Kidney (tissue), 14 donors: ENCODE data around the gene COL5A3. TPM values are rescaled to one million over a fixed set of nuclear protein-coding genes. Genes with fewer than 3 reads are reported as not detected.

Experiments
- DNase-seq, 5 donors: peaks; one replicate each; pipeline ENCODE4 v3.0.0-alpha.2; 2013 to 2020
- FAIRE-seq: peaks from 2 replicates; lab custom pipeline; 2012; peaks lifted over from hg19 to GRCh38; lab: Jason Lieb, UNC
- H3K27ac ChIP-seq, 2 donors: one replicate each; pipeline ENCODE4 v1.7.0; 2013; ENCODE audit warnings: low read depth in 2 of 2, low read length in 2 of 2, inconsistent platforms in 1 of 2
- H3K27me3 ChIP-seq: one replicate; pipeline ENCODE4 v1.7.1; 2013; ENCODE audit warnings: low read length, inconsistent platforms; ENCODE audit not compliant: control insufficient read depth, insufficient read depth
- H3K36me3 ChIP-seq, 3 donors: one replicate each; pipeline versions ENCODE4 v1.7.0 to v1.7.1; 2013; ENCODE audit warnings: low read length in 3 of 3, control low read depth in 1 of 3, inconsistent platforms in 1 of 3; ENCODE audit not compliant: insufficient read depth in 3 of 3, control insufficient read depth in 2 of 3
- H3K4me1 ChIP-seq, 3 donors: one replicate each; pipeline versions ENCODE4 v1.7.0 to v1.7.1; 2013; ENCODE audit warnings: low read length in 3 of 3, inconsistent platforms in 1 of 3, low read depth in 1 of 3; ENCODE audit not compliant: control insufficient read depth in 2 of 3, insufficient read depth in 2 of 3
- H3K4me3 ChIP-seq, 3 donors: one replicate each; pipeline versions ENCODE4 v1.7.0 to v1.8.1; 2013; ENCODE audit warnings: low read length in 3 of 3, control low read depth in 1 of 3, inconsistent platforms in 1 of 3
- H3K9ac ChIP-seq, 3 donors: one replicate each; pipeline versions ENCODE4 v1.7.0 to v1.7.1; 2013; ENCODE audit warnings: low read length in 3 of 3, control low read depth in 1 of 3, inconsistent platforms in 1 of 3
- H3K9me3 ChIP-seq, 3 donors: one replicate each; pipeline versions ENCODE4 v1.7.0 to v1.7.1; 2013; ENCODE audit warnings: low read length in 3 of 3, control low read depth in 1 of 3, inconsistent platforms in 1 of 3; ENCODE audit not compliant: control insufficient read depth in 2 of 3, insufficient read depth in 1 of 3
- CTCF ChIP-seq: IDR thresholded peaks from 3 replicates; pipeline ENCODE4 v1.5.1; 2012; ENCODE audit warnings: mild to moderate bottlenecking, moderate library complexity, borderline replicate concordance; ENCODE audit not compliant: insufficient read depth; ENCODE audit errors: extremely low read depth
- intact Hi-C: fragments of 100-400 bp; cut with DNase I; formaldehyde crosslinking; loops from one replicate; pipeline ENCODE4 v1.11.1; 2022
- polyA plus RNA-seq: library from polyadenylated mRNA; stranded (reverse); fragments of 350-450 nt; fragmentation: Illumina TruSeq; extraction: RNeasy Lipid Tissue Mini Kit (QIAGEN cat#74804); gene quantifications from one replicate; pipeline ENCODE4 v1.2.3, GENCODE V29; 2014; ENCODE audit warnings: low read depth, low replicate concordance; ENCODE audit not compliant: insufficient read depth
- total RNA-seq: library from RNA; stranded (reverse); fragmentation: NEBNext Ultra II Directional; extraction: Animal tissue kit (Norgen Biotek cat#: 25700); gene quantifications from one replicate; pipeline ENCODE4 v1.2.1, GENCODE V29; 2021
- donor health status: control.
- donor health status: control.
- donor health status: control.
- donor health status: control.
- donor health status: control.
- donor health status: DM: yes; HTN: yes; CAD: no.
- donor health status: Normal renal cell carcinoma (clear cell type).

The COL5A3 gene
- total and polyA plus RNA-seq, 2 donors from 2014 or later = 0.97 to 5.1 TPM

DNA sequence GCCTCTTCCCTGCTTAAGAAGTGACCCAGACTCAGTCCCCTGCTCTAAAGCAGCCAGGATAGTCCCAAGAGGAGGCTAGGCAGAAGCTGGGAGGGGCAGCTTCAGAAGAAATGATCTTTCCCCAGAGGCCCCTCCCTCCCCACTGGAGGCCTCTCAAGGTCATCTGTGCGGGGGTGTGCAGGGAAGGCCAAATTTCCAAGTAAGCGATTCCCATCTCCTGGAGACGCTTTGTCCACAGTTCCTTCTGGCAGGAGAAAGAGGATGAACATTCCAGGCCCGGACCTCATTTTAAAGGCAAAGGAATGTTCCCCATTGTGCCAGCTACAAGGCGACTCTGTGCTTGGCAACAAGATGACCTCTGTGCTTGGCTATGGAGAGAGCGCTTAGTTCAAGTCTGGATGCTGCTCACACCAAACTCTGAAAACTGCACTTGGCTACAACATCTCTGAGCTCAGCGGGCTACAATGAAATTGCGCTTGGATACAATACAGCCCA is 23.5 kb downstream of the COL5A3 start:
- intact Hi-C loops = no loop called here
- FAIRE-seq = no peak
- H3K27ac ChIP-seq = no peak overlapping the region
- no peak overlapping the region for H3K4me3 ChIP-seq
- no peaks in the 10 kb centered on the region for H3K27me3 ChIP-seq
- no peaks in the 10 kb centered on the region for H3K36me3 ChIP-seq
- H3K9ac ChIP-seq = no peak overlapping the region
- TF ChIP-seq CTCF = no peak
- DNase-seq = no peak
- H3K9me3 ChIP-seq = no peaks in the 10 kb centered on the region
- no peaks in the 10 kb centered on the region for H3K4me1 ChIP-seq

GRCh38 chr19:9981406-9982260 is 28.7 kb downstream of the COL5A3 start:
- H3K9ac ChIP-seq = no peak overlapping the region
- H3K36me3 ChIP-seq = no peaks in the 10 kb centered on the region
- H3K27ac ChIP-seq = no peak overlapping the region
- H3K9me3 ChIP-seq = no peaks in the 10 kb centered on the region
- H3K4me3 ChIP-seq = no peak overlapping the region
- H3K4me1 ChIP-seq = no peaks in the 10 kb centered on the region
- no peak for DNase-seq
- no peak for TF ChIP-seq CTCF
- no peaks in the 10 kb centered on the region for H3K27me3 ChIP-seq
- FAIRE-seq = no peak
- intact Hi-C loops = no loop called here

DNA sequence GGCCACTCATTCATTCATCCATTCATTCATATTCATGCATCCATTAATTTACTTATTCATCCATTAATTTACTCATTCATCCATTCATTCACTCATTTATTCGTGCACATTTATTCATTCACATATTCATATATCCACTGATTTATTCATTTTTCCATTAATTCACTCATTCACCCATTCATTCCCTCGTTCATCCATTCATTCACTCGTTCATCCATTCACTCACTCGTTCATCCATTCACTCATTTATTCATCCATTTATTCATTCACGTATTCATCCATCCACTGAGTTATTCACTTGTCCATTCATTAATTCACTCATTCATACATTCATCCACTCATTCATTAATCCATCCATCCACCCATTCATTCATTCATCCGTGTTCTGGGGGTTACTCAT is 38.2 kb downstream of the COL5A3 start:
- intact Hi-C loops = no loop called here
- H3K9me3 ChIP-seq = no peaks in the 10 kb centered on the region
- no peak for FAIRE-seq

More for the DNA sequence above, 38.2 kb downstream of the COL5A3 start:
- Histone ChIP-seq H3K4me3 (no peak overlapping the region), H3K9ac (no peak overlapping the region), H3K4me1 (no peaks in the 10 kb centered on the region), H3K36me3 (no peaks in the 10 kb centered on the region), H3K27ac (no peak overlapping the region), H3K27me3 (peaks cover 6% of the 10 kb centered on the region)
- TF ChIP-seq CTCF = no peak
- DNase-seq = no peak
